HG03064 (cell line): ENCODE data around the gene CUX1.
"Not testable (repeated sequence)": the region's sequence is repeated elsewhere in the genome, so short reads cannot be mapped to it uniquely, and the experiment has no call there.

ENCODE experiments used
- ATAC-seq: cut with Tn5 transposase; IDR thresholded peaks from one replicate; pipeline ENCODE4 v1.9.1; 2021; ENCODE audit warnings: low read depth; ENCODE audit not compliant: unreplicated experiment

CUX1 gene

DNA sequence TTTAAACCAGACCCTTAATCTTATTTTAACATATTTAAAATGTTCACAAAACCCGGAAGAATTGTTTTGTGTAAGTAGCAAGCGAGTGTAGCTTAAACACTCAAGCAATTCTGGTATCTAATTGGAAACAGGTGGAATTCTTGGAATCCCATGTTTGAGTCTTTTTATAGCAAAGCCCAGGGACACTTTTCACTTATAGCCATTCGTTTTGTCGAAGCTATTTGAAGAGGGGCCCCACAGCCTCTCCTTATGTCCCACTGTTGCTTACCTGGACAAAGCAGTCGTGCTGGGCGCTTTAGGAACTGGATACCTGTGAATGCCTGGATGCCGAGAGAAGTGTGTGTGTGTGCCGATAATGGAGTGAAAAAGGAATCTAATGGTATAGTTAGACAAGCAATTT is 3.3 kb downstream of the CUX1 start:
- ATAC-seq = no peak

DNA sequence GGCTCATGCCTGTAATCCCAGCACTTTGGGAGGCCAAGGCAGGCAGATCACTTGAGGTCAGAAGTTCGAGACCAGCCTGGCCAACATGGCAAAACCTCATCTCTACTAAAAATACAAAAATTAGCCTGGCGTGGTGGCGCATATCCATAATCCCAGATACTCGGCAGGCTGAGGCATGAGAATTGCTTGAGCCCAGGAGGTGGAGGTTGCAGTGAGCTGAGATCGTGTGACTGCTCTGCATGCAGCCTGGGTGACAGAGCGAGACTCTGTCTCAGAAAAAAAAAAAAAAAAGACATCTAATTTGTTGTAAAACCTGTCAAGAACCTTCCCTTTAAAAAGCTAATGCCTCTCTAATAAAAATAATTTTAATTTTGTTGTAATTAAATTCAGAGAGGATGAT is 5.2 kb downstream of the CUX1 start:
- not testable (repeated sequence) for ATAC-seq

DNA sequence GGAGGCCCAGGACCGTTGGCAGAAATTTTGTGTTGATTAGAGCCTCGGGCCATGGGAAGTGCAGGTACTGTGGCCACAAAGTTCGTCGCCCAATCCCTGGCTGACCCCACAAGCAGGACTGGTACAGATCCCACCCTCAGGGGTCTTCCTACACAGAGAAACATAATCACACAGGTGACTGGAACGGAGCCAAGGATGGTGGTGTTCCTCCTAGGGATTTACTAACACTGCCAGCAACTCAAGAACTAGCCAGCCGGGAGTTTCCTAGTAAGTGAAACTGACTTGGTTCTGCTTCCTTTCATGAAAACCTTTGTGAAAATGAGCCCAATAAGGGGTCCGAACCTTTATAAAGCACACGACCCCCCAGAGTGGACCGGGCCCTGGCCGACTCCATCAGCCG is 5.7 kb downstream of the CUX1 start:
- ATAC-seq = no peak

DNA sequence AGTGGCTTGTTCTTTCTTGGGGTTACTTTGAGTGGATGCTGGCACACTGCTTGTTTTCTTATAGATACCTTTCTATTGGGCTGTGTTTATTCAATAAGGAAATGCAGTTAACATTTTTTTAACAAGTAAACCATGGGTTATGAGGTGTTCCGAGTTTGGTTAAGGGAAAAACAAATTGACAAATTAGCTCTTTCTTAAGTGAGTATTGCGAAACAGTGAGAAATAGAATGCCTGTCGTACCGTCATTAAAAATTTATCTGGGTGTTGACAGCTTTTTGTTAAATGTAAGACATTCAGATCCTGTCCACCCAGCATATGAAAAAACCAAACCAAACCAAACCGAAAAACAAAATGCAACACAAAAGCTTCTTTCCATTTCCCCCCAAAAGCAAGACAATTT is 6.2 kb downstream of the CUX1 start:
- no peak for ATAC-seq

DNA sequence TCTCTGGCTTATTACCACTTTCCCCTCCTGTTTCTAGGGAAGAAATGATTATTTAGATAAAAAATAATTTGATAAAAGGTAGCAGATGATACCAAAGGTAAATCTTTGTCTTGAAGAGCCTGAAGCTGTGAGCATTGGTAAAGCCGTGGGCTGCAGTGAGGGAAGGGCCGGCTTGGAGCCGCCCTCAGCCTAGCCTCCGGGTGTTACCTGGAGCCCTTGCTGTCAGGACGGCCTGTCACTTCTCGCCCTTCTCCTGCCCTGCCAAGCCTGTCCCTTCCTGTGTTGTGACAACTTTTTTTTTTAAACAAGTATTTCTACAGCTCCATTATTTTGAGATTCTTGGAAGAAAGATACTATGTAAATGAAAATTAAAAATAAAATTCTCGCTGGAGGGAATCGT is 7.0 kb downstream of the CUX1 start:
- no peak for ATAC-seq

DNA sequence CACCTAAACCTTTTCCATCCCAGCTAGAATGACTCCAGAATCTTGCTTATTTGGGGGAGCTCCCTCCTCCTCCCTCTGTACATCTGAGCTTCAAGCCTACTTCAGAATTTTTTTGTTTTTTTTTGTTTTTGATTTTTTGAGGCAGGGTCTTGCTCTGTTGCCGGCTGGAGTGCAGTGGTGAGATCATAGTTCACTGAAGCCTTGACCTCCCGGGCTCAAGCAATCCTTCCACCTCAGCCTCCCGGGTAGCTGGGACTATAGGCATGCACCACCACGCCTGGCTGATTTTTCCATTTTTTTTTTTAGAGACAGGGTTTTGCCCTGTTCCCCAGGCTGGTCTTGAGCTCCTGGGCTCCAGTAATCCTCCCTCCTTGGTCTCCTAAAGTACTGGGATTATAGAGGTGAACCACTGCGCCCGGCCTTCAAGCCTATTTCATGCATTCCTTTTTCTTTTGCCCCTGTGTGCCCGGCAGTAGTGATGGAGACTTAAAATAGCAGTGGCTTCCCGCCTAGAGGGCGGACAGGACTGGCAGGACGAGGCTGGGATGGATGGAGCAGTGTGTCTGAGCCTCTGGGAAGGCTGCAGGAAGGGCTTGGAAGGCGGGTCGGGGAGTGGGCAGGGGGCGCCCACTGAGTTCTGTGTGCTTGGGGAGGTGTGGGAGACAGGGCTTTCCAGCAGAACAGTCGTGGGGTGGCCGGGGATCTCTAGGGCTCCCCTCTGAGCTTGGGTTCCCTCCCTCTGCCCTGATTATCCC is 8.8 kb downstream of the CUX1 start:
- ATAC-seq = no peak

DNA sequence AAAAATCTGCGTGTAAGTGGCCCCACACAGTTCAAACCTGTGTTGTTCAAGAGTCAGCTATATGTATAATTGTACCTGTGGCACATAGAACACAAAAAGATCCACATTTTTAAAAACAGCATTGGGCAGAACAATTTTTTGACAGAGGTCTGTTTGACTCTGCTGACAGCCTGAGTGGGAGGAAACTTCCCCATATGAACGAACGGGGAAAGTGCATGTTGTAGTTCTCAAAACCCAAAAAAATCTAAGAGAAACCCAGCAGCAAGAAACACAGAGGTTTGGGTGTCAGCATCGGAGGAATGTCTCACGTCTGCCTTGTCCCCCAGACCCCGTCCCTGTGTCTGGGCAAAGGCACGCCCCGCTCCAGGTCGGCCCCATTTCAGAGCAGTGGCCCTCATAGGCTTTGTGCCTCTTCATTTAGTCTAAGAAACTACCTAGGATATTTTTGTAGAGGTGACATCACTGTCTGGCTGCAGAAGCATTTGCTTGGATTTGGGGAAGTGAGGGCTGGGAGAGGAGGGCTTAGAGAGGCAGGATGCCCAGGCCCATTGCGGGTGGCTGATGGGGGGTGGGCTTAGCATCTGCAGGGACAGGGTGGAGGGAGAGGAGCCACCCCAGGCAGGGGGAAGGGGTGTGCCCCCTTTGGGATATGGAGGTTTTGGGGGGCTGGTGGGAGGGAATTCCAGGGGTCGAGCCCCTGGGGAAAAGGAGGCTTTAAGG is 11.0 kb downstream of the CUX1 start:
- ATAC-seq = no peak

DNA sequence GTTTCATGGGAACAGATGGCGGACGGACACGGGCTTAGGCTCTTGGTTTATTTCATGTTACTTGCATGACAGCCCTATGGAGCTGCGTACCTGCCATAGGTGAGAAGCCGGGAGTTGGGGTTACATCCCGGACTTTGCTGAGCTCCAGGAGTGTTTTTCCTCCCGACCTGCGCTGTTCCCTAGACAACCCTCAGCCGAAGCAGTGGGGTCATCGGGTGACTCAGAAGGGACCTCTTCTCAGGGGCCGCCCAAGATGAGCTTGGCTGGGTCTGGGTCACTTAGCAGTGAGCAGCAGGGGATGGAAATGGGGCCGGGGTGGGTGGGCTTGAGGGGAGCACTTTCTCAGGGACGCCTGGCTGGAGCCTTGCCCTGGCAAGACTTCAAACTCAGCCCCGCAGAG is 11.9 kb downstream of the CUX1 start:
- ATAC-seq = no peak

DNA sequence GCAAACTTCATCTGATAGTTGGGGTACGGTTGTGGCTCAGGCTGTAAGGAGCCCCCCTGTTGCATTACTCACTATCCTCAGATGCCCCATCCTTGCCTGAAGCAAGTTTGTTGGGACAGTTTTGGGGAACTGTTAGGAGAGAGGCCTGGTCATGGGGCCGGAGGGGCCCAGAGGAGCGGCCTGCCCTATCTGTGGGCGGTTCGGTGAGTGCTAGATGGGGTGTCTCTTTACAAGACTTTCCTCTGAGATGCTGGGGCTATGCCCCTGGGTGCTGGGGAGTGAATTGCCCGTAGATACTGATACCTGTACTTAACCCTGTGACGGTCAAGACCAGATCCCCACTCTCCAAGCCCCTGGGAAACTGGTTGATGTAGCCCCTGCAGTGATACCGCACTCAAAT is 12.4 kb downstream of the CUX1 start:
- no peak for ATAC-seq

DNA sequence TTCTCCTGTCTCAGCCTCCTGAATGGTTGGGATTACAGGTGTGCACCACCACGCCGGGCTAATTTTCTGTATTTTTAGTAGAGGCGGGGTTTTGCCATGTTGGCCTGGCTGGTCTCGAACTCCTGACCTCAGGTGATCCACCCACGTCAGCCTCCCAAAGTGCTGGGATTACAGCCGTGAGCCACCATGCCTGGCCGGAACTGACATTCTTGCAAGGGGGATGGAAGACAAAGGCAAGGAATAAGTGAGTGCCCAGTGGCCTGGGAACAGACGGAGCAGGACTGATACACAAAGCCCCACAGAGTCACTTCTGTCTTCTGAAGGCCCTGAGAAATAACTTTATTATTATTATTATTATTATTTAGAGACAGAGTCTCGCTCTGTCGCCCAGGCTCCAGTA is 14.0 kb downstream of the CUX1 start:
- not testable (repeated sequence) for ATAC-seq

DNA sequence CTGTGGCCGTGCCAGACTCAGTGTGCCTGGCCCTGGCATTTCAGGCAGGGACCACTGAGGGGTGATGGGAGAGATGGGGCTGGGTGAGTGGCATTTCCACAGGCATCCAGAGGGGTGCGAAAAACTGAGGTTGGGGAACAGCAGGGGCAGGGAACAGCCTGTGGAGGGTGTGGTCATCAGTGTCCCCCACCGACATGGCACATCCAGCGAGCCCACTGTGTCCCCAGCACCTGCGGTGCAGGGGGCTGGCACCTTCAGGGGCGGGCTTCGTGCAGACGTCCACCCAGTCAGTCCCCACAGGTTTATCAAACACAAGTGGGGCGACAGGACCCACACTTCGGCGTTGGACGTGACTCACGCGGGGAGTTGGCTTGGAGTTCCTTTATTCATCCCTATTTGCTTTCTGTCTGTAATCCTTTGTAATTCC is 14.8 kb downstream of the CUX1 start:
- no peak for ATAC-seq

DNA sequence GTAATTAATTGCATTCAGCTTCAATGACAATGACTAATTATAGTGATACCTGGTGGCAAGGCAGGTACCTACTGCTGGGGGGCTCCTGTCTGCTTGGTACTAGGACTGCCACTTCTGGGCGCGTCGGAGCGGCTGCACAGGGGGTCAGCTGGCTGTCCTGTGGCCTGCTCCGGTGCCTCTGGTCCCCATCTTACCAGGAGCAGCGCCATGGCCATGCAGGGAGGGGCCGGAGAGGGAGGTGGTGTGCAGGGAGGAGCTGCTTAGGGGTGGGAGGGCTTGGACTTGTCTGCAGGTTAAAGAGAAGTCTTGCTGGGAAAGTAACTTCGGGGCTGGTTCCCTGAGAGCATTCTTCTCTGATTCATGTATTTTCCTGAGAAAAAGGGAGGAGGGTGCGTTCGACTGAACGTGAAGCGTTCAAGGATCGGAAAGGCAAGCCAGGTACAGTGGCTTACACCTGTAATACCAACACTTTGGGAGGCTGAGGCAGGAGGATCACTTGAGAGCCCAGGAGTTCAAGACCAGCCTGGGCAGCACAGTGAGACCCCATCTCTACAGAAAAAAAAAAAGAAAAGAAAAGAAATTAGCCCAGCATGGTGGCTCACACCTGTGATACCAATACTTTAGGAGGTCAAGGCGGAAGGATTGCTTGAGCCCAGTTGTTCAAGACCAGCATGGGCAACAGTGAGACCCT is 15.4 kb downstream of the CUX1 start:
- no peak for ATAC-seq

DNA sequence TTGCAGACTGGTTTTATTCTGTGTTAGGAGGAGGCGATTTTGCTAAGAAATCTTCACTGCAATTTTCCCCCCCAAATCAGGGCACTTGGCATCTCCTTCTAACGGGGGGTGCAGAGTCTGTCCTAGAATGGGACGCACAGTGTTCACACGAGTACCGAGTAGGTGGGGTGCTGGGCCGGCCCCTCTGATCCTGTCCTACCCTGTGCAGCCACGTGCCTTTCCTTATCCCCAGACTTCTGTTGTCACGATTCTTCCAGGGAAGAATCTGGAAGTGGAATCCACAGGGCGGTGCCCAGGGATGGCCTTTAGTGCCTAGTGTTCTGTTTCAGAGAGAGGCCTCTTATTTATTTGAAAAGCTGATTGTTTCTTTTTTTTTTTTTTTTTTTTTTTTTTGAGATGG is 16.4 kb downstream of the CUX1 start:
- ATAC-seq = no peak

DNA sequence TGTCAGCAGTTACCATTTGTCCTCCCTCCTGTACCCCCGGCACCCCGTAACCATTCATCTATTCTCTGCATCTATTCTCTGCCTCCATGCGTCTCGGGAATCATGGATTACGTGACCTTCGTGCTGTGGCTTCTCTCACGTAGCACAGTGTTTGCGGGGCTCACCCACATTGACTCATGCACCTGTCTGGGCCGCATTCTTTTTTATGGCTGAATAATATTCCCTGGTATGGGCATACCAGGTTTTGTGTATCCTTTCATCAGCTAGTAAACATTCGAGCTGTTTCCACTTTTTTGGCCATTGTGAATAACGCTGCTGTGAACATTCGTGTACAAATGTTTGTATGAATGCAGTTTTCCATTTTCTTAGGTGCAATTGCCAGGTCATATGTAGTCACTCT is 17.7 kb downstream of the CUX1 start:
- no peak for ATAC-seq

DNA sequence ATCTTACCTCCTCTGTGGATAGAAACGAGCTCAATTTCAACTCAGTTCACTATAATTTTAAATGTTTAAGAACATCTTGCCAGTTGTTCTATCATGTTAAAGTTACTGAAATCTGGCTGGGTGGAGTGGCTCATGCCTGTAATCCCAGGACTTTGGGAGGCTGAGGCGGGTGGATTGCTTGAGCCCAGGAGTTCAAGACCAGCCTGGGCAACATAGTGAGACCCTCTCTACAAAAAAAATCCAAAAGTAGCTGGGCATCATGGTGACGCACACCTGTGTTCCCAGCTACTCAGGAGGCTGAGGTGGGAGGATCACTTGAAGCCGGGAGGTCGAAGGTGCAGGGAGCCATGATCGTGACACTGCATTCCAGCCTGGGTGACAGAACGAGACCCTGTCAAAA is 20.0 kb downstream of the CUX1 start:
- not testable (repeated sequence) for ATAC-seq

DNA sequence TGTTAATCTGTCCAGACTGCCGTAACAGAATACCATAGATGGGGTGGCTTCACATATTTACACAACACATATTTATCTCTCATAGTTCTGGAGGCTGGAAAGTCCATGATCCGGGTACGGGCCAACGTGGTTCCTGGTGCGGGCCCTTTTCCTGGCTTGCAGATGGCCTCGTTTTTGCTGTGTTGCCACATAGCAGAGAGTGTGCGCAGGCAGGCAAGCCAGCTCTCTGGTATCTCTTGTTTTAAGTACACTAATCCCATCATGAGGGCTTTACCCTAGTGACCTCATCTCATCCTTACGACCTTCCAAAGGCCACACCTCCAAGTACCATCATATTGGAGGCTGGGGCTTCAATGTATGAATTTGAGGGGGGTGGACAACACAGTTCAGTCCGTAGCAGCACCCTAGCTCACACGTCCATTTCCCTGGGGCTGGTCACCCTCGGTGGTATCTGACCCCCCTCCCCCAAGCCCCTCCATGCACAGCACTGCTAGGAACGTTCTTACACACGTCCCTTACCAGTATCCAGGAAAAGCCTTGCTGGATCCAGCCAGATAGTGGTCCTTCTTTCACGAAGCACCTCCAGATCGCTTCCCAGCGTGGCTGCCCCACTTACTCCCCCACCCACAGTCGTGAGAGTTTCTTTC is 21.5 kb downstream of the CUX1 start:
- no peak for ATAC-seq

DNA sequence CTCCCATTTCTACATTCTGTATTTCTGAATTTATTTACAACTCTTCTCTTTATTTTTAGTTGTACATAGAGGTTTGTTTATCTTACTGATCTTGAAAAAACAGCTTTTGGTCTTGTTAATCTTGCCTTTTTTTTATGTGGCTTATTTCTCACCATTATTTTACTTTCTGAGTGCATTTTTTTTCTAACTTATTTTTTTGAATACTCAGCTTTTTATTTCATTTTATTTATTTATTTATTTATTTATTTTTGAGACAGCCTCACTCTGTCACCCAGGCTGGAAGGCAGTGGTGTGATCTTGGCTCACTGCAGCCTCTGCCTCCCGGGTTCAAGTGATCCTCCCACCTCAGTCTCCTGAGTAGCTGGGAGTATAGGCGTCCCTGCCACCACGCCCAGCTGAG is 23.9 kb downstream of the CUX1 start:
- ATAC-seq = no peak

DNA sequence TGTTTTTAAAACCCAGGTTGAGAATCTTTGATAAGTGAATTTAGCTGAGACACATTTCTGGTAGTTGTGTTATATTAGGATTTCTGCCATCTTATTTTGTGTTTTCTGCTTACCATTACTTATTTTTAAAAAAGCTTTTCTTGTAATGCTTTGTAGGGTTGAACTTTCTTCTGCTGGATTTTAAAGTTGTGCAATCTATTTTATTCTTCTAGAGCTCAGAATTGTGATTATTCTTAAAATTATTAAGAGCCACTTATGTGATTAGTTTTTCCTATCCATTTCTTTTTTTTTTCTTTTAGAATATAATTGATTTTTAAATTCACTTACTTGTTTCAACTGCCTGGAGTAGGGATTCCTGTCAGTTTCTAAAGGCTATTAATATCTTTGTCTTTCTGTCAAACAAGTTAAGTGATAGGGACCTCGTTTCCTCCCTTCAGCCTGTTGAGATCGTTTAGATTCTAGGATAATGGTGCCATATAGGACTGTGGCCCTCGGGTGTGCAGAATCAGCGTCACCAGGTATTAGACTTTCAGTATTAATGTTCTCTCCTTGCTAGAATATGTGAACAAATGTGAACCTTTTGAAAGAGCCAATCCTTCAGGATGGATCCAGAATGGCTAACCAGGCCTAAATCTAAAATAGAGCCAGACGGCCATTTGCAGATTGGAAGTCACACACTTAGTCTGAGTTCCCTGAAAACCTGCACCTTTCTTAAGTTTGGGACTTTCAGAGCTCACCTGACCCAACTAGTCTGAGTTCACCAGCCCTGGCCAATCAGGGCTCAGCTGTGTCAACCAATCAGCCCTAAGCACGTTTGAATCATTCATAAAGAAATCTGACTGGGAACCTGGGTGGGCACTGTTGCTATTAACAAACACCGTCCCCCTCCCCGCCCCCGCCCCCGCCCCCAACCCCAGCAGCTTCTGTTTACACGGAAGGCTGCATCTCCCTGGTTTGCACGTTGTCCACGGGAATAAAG is 26.2 kb downstream of the CUX1 start:
- no peak for ATAC-seq

DNA sequence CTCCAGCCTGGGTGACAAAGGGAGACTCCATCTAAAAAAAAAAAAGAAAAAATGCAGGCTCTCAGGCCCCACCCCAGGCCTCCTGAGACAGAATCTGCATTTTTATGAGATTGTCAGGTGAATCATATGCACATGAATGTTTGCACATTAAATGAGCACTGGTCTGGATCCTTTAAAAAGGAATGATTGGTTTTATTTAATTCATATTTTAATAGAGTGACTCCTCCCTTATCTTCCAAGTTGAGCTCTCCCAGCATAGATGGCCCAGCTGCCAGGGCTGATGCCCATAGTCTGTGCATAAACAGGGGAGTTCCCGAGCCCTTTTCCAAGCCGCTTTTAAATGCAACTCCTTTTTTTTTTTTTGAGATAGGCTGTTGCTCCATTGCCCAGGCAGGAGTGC is 28.5 kb downstream of the CUX1 start:
- no peak for ATAC-seq
